Naive B cell (primary cell): Measurements from ENCODE around the gene MAGEH1. TPM values are rescaled to one million over a fixed set of nuclear protein-coding genes. Genes with fewer than 3 reads are reported as not detected.
"Not testable (repeated sequence)": the region's sequence is repeated elsewhere in the genome, so short reads cannot be mapped to it uniquely, and the experiment has no call there.

Experiments used
- ATAC-seq, 2 donors: fragments of 150-1000 bp; cut with Tn5 transposase; 2 replicates each; pipeline ENCODE4 v1.10.0; 2021; ENCODE audit warnings: low read depth in 2 of 2, mild to moderate bottlenecking in 2 of 2, moderate library complexity in 2 of 2
- DNase-seq: peaks from one replicate; pipeline ENCODE4 v3.0.0; 2022
- H3K27ac Mint-ChIP-seq, 6 donors: one replicate each; pipeline ENCODE4 v1.8.0; 2020 to 2022; ENCODE audit warnings: mild to moderate bottlenecking in 6 of 6, mixed read lengths in 6 of 6, moderate library complexity in 5 of 6, inconsistent platforms in 2 of 6
- H3K27me3 Mint-ChIP-seq, 3 donors: one replicate each; pipeline ENCODE4 v1.8.0; 2021 to 2022; ENCODE audit warnings: mixed read lengths in 3 of 3, mild to moderate bottlenecking in 1 of 3
- H3K36me3 Mint-ChIP-seq, 2 donors: one replicate each; pipeline ENCODE4 v1.8.0; 2020 to 2022; ENCODE audit warnings: mixed read lengths in 2 of 2, inconsistent platforms in 1 of 2, mild to moderate bottlenecking in 1 of 2
- H3K4me1 Mint-ChIP-seq, 3 donors: one replicate each; pipeline ENCODE4 v1.8.0; 2020 to 2022; ENCODE audit warnings: mixed read lengths in 3 of 3, inconsistent platforms in 1 of 3, mild to moderate bottlenecking in 1 of 3, moderate library complexity in 1 of 3
- H3K4me3 Mint-ChIP-seq, 8 donors: one replicate each; pipeline ENCODE4 v1.8.0; 2020 to 2022; ENCODE audit warnings: mild to moderate bottlenecking in 8 of 8, mixed read lengths in 8 of 8, moderate library complexity in 8 of 8, inconsistent platforms in 2 of 8
- H3K9me3 Mint-ChIP-seq, 7 donors: one replicate each; pipeline ENCODE4 v1.8.0; 2020 to 2022; ENCODE audit warnings: mixed read lengths in 7 of 7, mild to moderate bottlenecking in 5 of 7, inconsistent platforms in 2 of 7, moderate library complexity in 1 of 7
- polyA plus RNA-seq, 6 donors: library from polyadenylated mRNA; unstranded; fragments of 300-500 nt; fragmentation: Illumina TruSeq; gene quantifications; one replicate each; pipeline ENCODE4 v1.2.3, GENCODE V29; 2021; ENCODE audit warnings: low read depth in 6 of 6

The MAGEH1 gene, protein sequence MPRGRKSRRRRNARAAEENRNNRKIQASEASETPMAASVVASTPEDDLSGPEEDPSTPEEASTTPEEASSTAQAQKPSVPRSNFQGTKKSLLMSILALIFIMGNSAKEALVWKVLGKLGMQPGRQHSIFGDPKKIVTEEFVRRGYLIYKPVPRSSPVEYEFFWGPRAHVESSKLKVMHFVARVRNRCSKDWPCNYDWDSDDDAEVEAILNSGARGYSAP
- 10 to 100 TPM; 19.4 to 32.2 (median 27.6) TPM for polyA plus RNA-seq

DNA sequence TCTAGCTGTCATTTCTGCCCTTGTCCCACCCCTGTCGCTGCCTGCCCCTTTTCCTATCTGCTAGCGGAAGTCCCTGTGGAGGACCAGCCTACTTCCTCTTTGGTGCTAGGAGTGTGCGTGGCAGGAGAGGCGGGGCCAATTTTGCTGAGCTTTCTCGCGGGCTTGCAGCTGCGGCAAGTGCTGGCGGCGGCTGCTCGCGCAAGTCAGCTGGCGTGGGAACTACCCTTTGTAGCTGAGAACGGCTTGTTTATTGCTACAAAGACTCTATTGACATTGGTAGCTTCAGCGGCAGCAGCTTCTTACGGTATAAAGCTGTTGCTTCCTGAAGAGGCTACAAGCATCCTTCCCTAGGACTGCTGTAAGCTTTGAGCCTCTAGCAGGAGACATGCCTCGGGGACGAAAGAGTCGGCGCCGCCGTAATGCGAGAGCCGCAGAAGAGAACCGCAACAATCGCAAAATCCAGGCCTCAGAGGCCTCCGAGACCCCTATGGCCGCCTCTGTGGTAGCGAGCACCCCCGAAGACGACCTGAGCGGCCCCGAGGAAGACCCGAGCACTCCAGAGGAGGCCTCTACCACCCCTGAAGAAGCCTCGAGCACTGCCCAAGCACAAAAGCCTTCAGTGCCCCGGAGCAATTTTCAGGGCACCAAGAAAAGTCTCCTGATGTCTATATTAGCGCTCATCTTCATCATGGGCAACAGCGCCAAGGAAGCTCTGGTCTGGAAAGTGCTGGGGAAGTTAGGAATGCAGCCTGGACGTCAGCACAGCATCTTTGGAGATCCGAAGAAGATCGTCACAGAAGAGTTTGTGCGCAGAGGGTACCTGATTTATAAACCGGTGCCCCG, at the start of gene MAGEH1:
Gene MAGEH1 (plus strand): TSS at position 138 of the 843 bp plus-strand sequence. CDS start 248 bp downstream, at position 386.
- DNase-seq (peak; percentile 68), ATAC-seq (peak; percentile 92)
- Mint-ChIP-seq H3K4me3 (peak within 1 kb of the TSS; percentile 88 to 96 (median 95)), H3K27ac (peak within 1 kb of the TSS; percentile 78 to 97 (median 95)), H3K4me1 (peaks cover 12 to 25% (median 15%) of the 10 kb centered on the region in 3 donors), H3K27me3 (no peaks in the 10 kb centered on the region), H3K9me3 (peaks cover 0 to 7% (median 0%) of the 10 kb centered on the region in 7 donors), H3K36me3 (no peaks in the 10 kb centered on the region)

DNA sequence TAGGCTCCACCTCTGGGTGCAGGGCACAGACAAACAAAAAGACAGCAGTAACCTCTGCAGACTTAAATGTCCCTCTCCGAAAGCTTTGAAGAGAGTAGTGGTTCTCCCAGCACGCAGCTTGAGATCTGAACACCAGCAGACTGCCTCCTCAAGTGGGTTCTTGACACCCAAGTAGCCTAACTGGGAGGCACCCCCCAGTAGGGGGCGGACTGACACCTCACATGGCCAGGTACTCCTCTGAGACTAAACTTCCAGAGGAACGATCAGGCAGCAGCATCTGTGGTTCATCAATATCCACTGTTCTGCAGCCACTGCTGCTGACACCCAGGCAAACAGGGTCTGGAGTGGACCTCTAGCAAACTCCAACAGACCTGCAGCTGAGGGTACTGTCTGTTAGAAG, 24.8 kb upstream of the MAGEH1 start:
- peaks cover 0 to 30% (median 16%) of the 10 kb centered on the region in 3 donors for H3K27me3 Mint-ChIP-seq
- H3K36me3 Mint-ChIP-seq, H3K4me3 Mint-ChIP-seq, ATAC-seq, H3K27ac Mint-ChIP-seq, H3K9me3 Mint-ChIP-seq, H3K4me1 Mint-ChIP-seq, DNase-seq: not testable (repeated sequence)

DNA sequence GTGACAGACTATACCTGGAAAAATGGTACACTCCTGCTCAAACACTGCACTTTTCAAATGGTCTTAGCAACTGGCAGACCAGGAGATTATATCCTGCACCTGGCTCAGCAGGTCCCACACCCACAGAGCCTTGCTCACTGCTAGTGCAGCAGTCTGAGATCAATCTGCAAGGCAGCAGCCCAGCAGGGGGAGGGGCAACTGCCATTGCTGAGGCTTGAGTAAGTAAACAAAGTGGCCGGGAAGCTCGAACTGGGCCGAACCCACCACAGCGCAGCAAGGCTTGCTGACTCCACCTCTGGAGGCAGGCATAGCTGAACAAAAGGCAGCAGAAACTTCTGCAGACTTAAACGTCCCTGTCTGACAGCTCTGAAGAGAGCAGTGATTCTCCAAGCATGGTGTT, 8.5 kb upstream of the MAGEH1 start:
- DNase-seq, ATAC-seq, H3K9me3 Mint-ChIP-seq, H3K4me3 Mint-ChIP-seq, H3K4me1 Mint-ChIP-seq, H3K27ac Mint-ChIP-seq, H3K36me3 Mint-ChIP-seq: not testable (repeated sequence)
- H3K27me3 Mint-ChIP-seq = peaks cover 27 to 45% (median 39%) of the 10 kb centered on the region in 3 donors

DNA sequence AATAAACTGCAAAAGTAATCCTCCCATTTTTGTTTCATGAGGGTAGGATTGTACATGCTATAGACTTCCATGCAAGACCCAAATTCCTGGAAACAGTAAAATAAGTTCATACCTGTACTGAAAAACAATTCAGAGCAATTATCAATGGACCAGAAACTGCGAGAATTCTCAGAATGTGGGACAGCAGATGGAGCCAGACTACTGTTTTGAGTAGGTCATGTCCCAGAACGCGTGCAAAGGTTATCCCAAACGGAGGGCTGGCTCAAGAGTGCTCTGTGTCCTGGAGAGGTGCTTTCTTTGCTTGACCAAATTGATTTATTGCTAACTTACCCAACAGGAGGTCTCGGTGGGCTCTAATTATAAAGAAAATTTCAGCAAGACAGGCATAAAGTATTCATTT, 1.7 kb upstream of the MAGEH1 start:
- peaks cover 12 to 25% (median 15%) of the 10 kb centered on the region in 3 donors for H3K4me1 Mint-ChIP-seq
- H3K9me3 Mint-ChIP-seq = peaks cover 0 to 9% (median 0%) of the 10 kb centered on the region in 7 donors
- no peak overlapping the region for H3K27ac Mint-ChIP-seq
- H3K36me3 Mint-ChIP-seq = no peaks in the 10 kb centered on the region
- peaks cover 4 to 9% (median 4%) of the 10 kb centered on the region in 3 donors for H3K27me3 Mint-ChIP-seq
- ATAC-seq = no peak
- no peak for DNase-seq
- H3K4me3 Mint-ChIP-seq = peak overlapping the region in 1 of 8 donors; percentile 96

DNA sequence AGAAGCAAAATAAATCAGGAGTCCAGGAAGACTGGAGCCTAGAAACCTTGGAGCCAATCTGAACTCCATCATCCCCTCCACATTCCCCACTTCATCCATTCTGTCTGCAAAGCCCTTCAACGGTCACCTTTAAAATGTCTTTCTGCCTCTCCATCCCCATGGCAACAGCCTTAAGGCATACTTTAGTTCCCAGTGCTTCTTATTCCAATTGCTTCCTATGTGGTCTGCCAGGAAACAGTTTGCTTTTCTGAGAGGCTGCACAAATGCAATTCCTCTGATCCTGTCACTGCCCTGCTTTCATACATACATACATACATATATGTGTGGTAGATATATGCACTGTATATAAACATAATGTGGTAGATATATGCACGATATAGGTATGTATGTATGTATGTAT, 786 bp upstream of the MAGEH1 start:
- ATAC-seq = no peak
- peak overlapping the region in 2 of 6 donors; percentile 52 to 95 for H3K27ac Mint-ChIP-seq
- no peak for DNase-seq
- no peaks in the 10 kb centered on the region for H3K36me3 Mint-ChIP-seq
- peaks cover 0 to 3% (median 0%) of the 10 kb centered on the region in 3 donors for H3K27me3 Mint-ChIP-seq
- peaks cover 0 to 7% (median 0%) of the 10 kb centered on the region in 7 donors for H3K9me3 Mint-ChIP-seq
- peaks cover 12 to 25% (median 15%) of the 10 kb centered on the region in 3 donors for H3K4me1 Mint-ChIP-seq
- H3K4me3 Mint-ChIP-seq = peak overlapping the region; percentile 88 to 96 (median 95)

DNA sequence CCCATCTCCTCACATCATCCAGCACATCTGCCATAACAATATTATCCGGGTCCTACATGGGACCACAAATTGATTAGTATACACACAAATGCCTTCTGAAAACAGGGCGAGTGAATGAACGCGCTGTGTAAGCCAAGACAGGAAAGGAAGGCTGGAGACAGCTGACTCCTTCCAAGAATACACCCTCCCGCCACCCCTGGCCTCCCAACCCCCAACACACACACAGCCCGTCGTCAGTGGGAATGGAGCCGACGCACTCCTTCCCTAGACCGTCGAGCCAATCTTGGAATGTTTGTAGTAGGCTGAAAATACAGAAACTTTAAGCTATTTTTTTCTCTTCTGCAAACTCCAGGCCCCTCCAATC, 319 bp upstream of the MAGEH1 start:
- no peaks in the 10 kb centered on the region for H3K36me3 Mint-ChIP-seq
- peak overlapping the region; percentile 88 to 96 (median 95) for H3K4me3 Mint-ChIP-seq
- ATAC-seq (peak in 1 of 2 donors; percentile 1), DNase-seq (no peak)
- H3K4me1 Mint-ChIP-seq = peaks cover 12 to 25% (median 15%) of the 10 kb centered on the region in 3 donors
- H3K27ac Mint-ChIP-seq = peak overlapping the region; percentile 78 to 97 (median 95)
- no peaks in the 10 kb centered on the region for H3K27me3 Mint-ChIP-seq
- H3K9me3 Mint-ChIP-seq = peaks cover 0 to 7% (median 0%) of the 10 kb centered on the region in 7 donors

DNA sequence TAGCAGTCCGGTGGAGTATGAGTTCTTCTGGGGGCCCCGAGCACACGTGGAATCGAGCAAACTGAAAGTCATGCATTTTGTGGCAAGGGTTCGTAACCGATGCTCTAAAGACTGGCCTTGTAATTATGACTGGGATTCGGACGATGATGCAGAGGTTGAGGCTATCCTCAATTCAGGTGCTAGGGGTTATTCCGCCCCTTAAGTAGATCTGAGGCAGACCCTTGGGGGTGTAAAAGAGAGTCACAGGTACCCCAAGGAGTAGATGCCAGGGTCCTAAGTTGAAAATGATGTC, 852 bp downstream of the MAGEH1 start:
- DNase-seq (no peak), ATAC-seq (peak in 1 of 2 donors; percentile 2)
- Mint-ChIP-seq H3K36me3 (no peaks in the 10 kb centered on the region), H3K27ac (peak overlapping the region in 5 of 6 donors; percentile 89 to 97 (median 95)), H3K9me3 (peaks cover 0 to 7% (median 0%) of the 10 kb centered on the region in 7 donors), H3K4me1 (peaks cover 12 to 25% (median 15%) of the 10 kb centered on the region in 3 donors), H3K27me3 (no peaks in the 10 kb centered on the region), H3K4me3 (peak overlapping the region; percentile 88 to 96 (median 95))

DNA sequence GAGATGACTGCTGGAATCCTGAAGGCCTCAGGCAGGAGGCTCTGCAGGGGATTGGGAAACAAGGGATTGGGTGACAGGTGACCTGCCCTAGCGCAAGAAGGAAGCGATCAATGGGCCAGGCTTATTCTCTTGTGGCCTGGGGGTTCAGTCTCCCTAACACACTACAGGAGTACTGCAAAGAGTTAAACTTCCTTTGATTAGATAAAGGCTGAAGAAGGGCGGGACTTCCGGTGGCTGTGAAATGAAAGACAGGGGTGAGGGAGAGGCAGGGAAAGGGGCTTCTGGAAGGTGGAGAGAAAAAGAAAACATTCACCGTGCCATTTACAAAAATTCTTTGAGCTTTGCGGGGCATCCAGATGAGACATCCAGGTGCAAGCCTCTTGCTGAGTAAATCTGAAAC, 3.8 kb downstream of the MAGEH1 start:
- H3K27ac Mint-ChIP-seq, DNase-seq, H3K9me3 Mint-ChIP-seq, H3K27me3 Mint-ChIP-seq, H3K36me3 Mint-ChIP-seq, H3K4me3 Mint-ChIP-seq, ATAC-seq: not testable (repeated sequence)
- peaks cover 12 to 25% (median 15%) of the 10 kb centered on the region in 3 donors for H3K4me1 Mint-ChIP-seq

DNA sequence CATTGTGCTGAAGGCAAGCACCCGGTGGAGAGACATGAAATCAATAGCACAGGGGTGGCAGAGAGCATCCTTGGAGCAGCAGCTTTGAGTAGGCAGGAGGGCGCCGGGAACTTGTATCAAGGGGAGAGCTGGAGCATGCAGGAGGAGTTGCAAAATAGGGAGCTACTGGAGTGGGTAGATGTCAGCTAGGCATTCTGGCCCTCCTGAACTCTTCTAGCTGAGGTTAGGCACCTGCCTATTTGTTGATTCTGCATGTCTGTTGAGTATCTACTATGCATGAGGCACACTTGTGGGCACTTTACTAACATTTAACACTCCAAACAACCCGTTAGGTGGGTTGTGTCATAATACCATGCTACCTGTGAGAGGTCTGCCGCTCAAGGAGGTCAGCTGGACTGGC, 7.5 kb downstream of the MAGEH1 start:
- H3K27ac Mint-ChIP-seq, DNase-seq, H3K4me3 Mint-ChIP-seq, H3K9me3 Mint-ChIP-seq, H3K27me3 Mint-ChIP-seq, H3K36me3 Mint-ChIP-seq, ATAC-seq, H3K4me1 Mint-ChIP-seq: not testable (repeated sequence)

DNA sequence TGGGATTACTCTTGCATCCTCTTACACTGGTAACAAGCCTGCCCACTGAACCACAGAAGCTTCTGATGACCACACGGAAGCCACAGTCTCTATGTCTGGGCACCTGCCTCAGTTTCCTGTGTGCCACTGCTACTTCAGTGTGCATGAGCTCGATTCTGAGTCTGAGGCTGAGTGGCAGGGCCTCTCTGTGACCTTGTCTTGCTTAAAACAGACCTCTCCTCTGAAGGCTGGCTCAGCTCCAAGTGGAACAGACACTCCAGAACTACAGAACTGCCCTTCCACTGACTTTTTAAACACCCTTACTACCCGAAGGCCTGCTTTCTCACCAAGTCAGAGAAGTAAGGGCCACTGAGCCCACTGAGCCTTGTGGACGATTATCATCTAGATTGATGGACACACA, 8.0 kb downstream of the MAGEH1 start:
- not testable (repeated sequence) for H3K9me3 Mint-ChIP-seq, H3K4me1 Mint-ChIP-seq, H3K27ac Mint-ChIP-seq, H3K27me3 Mint-ChIP-seq, H3K4me3 Mint-ChIP-seq, DNase-seq, ATAC-seq, H3K36me3 Mint-ChIP-seq

DNA sequence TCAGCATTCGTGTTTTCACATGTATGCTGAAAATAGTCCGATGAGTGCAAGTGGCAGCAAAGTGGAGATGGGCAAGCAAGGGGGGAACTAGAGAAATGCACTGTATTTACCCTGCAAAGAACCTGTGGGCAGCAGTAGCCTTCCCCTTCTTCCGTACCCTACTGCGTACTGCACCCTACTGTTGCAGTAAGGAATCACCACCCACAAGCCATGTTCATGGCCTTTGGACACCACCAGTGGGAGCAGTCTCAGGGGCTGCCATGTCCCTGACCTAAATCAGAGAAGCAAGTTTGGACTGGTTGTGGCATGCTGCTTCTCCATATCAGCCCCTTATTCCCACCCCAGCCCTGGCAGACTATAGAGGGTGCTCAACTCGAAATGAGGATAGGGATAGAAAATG, 12.1 kb downstream of the MAGEH1 start:
- peak in 1 of 2 donors; percentile 50 for ATAC-seq
- not testable (repeated sequence) for H3K36me3 Mint-ChIP-seq, H3K27ac Mint-ChIP-seq, H3K4me3 Mint-ChIP-seq, H3K9me3 Mint-ChIP-seq, H3K27me3 Mint-ChIP-seq, DNase-seq, H3K4me1 Mint-ChIP-seq

DNA sequence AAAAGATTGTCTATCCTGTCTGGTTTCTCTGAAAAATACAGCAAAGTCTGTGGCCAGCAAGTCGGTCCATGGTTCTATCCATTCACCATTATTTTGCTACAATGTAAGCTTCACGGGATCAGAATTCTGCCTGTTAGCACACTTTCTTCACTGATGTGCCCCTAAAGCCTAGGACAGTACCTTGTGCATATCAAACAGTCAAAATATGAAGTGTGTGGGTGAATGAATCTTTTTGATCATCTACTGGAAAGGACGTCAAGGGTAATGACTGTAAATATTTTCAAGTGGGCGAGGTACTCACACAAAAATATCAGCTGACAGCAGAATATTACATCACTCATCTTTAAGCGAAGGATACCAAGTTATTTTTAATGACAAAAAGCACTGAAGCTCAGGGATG, 13.2 kb downstream of the MAGEH1 start:
- not testable (repeated sequence) for ATAC-seq, H3K27ac Mint-ChIP-seq, H3K4me1 Mint-ChIP-seq, H3K9me3 Mint-ChIP-seq, H3K4me3 Mint-ChIP-seq, H3K36me3 Mint-ChIP-seq, DNase-seq, H3K27me3 Mint-ChIP-seq

DNA sequence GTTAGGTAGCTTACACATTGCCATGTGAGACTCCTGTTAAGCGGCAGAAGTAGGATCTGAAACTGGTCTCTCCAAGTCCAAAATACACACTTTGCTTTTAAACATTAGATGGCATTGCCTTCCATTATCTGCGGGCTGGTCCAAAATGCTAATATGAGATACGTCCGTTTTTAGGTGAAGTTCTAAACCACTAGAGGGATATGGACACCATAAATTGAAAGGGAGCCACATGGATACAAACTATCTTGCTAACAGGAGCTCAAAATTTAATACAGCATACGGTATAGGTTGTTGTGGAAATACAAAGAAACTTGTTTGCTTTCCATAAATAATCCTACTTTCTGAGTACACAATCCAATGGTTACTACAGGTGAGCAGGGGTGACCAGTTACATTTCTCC, 13.9 kb downstream of the MAGEH1 start:
- not testable (repeated sequence) for H3K27me3 Mint-ChIP-seq, DNase-seq, H3K36me3 Mint-ChIP-seq, ATAC-seq, H3K4me3 Mint-ChIP-seq, H3K27ac Mint-ChIP-seq, H3K4me1 Mint-ChIP-seq, H3K9me3 Mint-ChIP-seq

DNA sequence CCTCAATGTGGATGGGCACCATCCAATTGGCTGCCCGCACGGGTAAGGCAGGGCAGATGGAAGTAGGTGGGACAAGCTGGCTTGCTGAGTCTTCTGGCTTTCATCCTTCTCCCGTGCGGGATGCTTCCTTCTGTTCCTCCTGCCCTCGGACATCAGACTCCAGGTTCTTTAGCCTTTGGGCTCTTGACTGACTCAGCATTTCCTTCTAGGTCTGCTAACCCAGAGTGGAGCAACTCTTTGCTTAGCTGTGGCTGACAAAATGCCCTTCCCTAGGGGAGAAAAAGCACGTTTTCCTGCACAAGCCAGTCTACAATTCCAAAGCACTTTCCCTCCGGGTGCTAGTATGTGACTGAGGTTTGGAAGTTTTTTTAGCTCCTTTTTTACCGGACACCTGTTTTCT, 28.0 kb downstream of the MAGEH1 start:
- not testable (repeated sequence) for H3K27me3 Mint-ChIP-seq, DNase-seq, H3K36me3 Mint-ChIP-seq, H3K4me1 Mint-ChIP-seq, ATAC-seq, H3K9me3 Mint-ChIP-seq, H3K27ac Mint-ChIP-seq, H3K4me3 Mint-ChIP-seq
